WTC11 (cell line): ENCODE data around the gene PDZD7. TPM values are rescaled to one million over a fixed set of nuclear protein-coding genes. Genes with fewer than 3 reads are reported as not detected.
A peak's percentile ranks its signal among the peaks of the same experiment; 100 is the strongest.

Experiments used
- ATAC-seq: fragments of 200-7000 bp; cut with Tn5 transposase; 2 replicates; pipeline ENCODE4 v1.10.0; 2021; ENCODE audit warnings: mild to moderate bottlenecking, moderate library complexity
- CTCF ChIA-PET: fragments of 300-600 bp; sonication (Branson Sonifier 250); formaldehyde crosslinking; loops from one replicate; lab custom pipeline; 2021; ENCODE audit warnings: antibody characterized with exemption; lab: Charles Lee
- POLR2A ChIA-PET: fragments of 350-600 bp; sonication (Branson Sonifier 250); formaldehyde crosslinking; loops from one replicate; lab custom pipeline; 2021; ENCODE audit warnings: antibody characterized with exemption; lab: Charles Lee
- DNase-seq: peaks from one replicate; pipeline ENCODE4 v3.0.0; 2021; ENCODE audit warnings: low spot score
- H3K27ac Mint-ChIP-seq: 2 replicates; pipeline ENCODE4 v1.8.0; 2021; ENCODE audit warnings: mixed read lengths
- H3K27me3 Mint-ChIP-seq: 2 replicates; pipeline ENCODE4 v1.8.0; 2021; ENCODE audit warnings: low read depth, mild to moderate bottlenecking, moderate library complexity, mixed read lengths
- H3K36me3 Mint-ChIP-seq: 2 replicates; pipeline ENCODE4 v1.8.0; 2021; ENCODE audit warnings: mixed read lengths
- H3K4me1 Mint-ChIP-seq: 2 replicates; pipeline ENCODE4 v1.8.0; 2022; ENCODE audit warnings: mixed read lengths
- H3K4me3 Mint-ChIP-seq: 2 replicates; pipeline ENCODE4 v1.8.0; 2021; ENCODE audit warnings: mild to moderate bottlenecking, moderate library complexity, mixed read lengths
- H3K9me3 Mint-ChIP-seq: 2 replicates; pipeline ENCODE4 v1.8.0; 2021; ENCODE audit warnings: mixed read lengths
- E2F4 ChIP-seq: sonication (generic); formaldehyde crosslinking; IDR thresholded peaks from 2 replicates; pipeline ENCODE4 v1.8.1; 2022; ENCODE audit warnings: low read depth, mild to moderate bottlenecking, moderate library complexity, missing genetic modification reagents, borderline replicate concordance
- ELF4 ChIP-seq: sonication (generic); formaldehyde crosslinking; IDR thresholded peaks from 2 replicates; pipeline ENCODE4 v1.8.1; 2022; ENCODE audit warnings: low read depth, mild to moderate bottlenecking, moderate library complexity, missing genetic modification reagents
- ESRRA ChIP-seq: sonication (generic); formaldehyde crosslinking; IDR thresholded peaks from 2 replicates; pipeline ENCODE4 v1.8.1; 2022; ENCODE audit warnings: mild to moderate bottlenecking, missing genetic modification reagents, borderline replicate concordance
- FOXP1 ChIP-seq: sonication (generic); formaldehyde crosslinking; IDR thresholded peaks from 2 replicates; pipeline ENCODE4 v1.8.0; 2022; ENCODE audit warnings: missing genetic modification reagents, mild to moderate bottlenecking, moderate library complexity, borderline replicate concordance
- IRF2 ChIP-seq: sonication (generic); formaldehyde crosslinking; IDR thresholded peaks from 2 replicates; pipeline ENCODE4 v1.8.0; 2022; ENCODE audit warnings: low read depth, missing genetic modification reagents, borderline replicate concordance
- JAZF1 ChIP-seq: fragments of 250-450 bp; sonication (Bioruptor Pico); IDR thresholded peaks from 2 replicates; pipeline ENCODE4 v1.9.0; 2021; ENCODE audit warnings: moderate library complexity, mild to moderate bottlenecking, inconsistent platforms
- MXD4 ChIP-seq: fragments of 250-450 bp; sonication (Bioruptor Pico); IDR thresholded peaks from 2 replicates; pipeline ENCODE4 v1.8.0; 2021; ENCODE audit warnings: mild to moderate bottlenecking, moderate library complexity, borderline replicate concordance
- MYBL2 ChIP-seq: sonication (generic); formaldehyde crosslinking; IDR thresholded peaks from 2 replicates; pipeline ENCODE4 v1.8.1; 2023; ENCODE audit warnings: mild to moderate bottlenecking, moderate library complexity, missing genetic modification reagents
- NR2C2 ChIP-seq: sonication (generic); formaldehyde crosslinking; IDR thresholded peaks from 2 replicates; pipeline ENCODE4 v1.8.0; 2022; ENCODE audit warnings: mild to moderate bottlenecking, missing genetic modification reagents
- NR3C1 ChIP-seq: sonication (generic); formaldehyde crosslinking; conservative IDR thresholded peaks from 2 replicates; pipeline ENCODE4 v1.8.1; 2023; ENCODE audit warnings: low read depth, mild to moderate bottlenecking, missing genetic modification reagents
- OVOL2 ChIP-seq: fragments of 250-450 bp; sonication (Bioruptor Pico); IDR thresholded peaks from 2 replicates; pipeline ENCODE4 v1.9.0; 2021; ENCODE audit warnings: mild to moderate bottlenecking, borderline replicate concordance
- SOX15 ChIP-seq: fragments of 250-450 bp; sonication (Bioruptor Pico); IDR thresholded peaks from 2 replicates; pipeline ENCODE4 v1.9.0; 2021; ENCODE audit warnings: mild to moderate bottlenecking
- TP53 ChIP-seq: sonication (generic); formaldehyde crosslinking; IDR thresholded peaks from 2 replicates; pipeline ENCODE4 v1.8.1; 2023; ENCODE audit warnings: mild to moderate bottlenecking, missing genetic modification reagents
- ZNF317 ChIP-seq: sonication (generic); formaldehyde crosslinking; IDR thresholded peaks from 2 replicates; pipeline ENCODE4 v1.8.1; 2023; ENCODE audit warnings: low read depth, mild to moderate bottlenecking, moderate library complexity, missing genetic modification reagents, borderline replicate concordance
- ZNF396 ChIP-seq: fragments of 250-450 bp; sonication (Bioruptor Pico); IDR thresholded peaks from 2 replicates; pipeline ENCODE4 v1.8.0; 2021; ENCODE audit warnings: mild to moderate bottlenecking, moderate library complexity, borderline replicate concordance
- total RNA-seq: library from RNA; stranded (reverse); gene quantifications from 3 replicates; pipeline ENCODE4 v1.2.3, GENCODE V29; 2021
- TF ChIP-seq, protein P1 (sequence below): sonication (generic); formaldehyde crosslinking; IDR thresholded peaks from 2 replicates; pipeline ENCODE4 v1.8.0; 2023; ENCODE audit warnings: mild to moderate bottlenecking, missing genetic modification reagents
- TF ChIP-seq, protein P2 (sequence below): sonication (generic); formaldehyde crosslinking; IDR thresholded peaks from 2 replicates; pipeline ENCODE4 v1.8.0; 2022; ENCODE audit warnings: mild to moderate bottlenecking, missing genetic modification reagents
- TF ChIP-seq, protein P3 (sequence below): sonication (generic); formaldehyde crosslinking; IDR thresholded peaks from 2 replicates; pipeline ENCODE4 v1.8.1; 2022; ENCODE audit warnings: mild to moderate bottlenecking, missing genetic modification reagents, moderate library complexity, borderline replicate concordance
- TF ChIP-seq, protein P4 (sequence below): fragments of 250-450 bp; sonication (Bioruptor Pico); IDR thresholded peaks from 2 replicates; pipeline ENCODE4 v1.9.0; 2021; ENCODE audit warnings: mild to moderate bottlenecking, borderline replicate concordance

Gene PDZD7
- total RNA-seq, 1 experiment from 2014 or later = 2.6 TPM

DNA sequence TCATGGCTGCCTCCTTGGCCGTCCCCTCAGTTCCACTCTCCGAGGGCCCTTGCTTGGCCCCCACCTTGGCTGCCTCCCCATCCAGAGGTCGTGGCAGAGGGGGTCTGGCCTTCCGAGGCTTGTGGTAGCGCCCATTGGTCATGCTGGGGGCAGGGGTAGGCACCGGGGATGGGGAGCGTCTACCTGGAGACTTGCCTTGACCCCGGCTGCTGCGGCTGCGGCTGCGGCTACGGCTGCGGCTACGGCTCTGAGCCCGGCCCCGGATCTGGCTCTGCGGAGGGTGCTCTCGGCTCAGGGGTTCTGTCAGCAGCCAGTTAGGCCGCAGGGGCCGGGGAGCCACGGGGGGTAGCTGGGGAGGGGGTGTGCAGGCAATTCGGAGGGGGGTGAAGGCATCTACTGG lies 20.6 kb downstream of the PDZD7 start:
- H3K27me3 Mint-ChIP-seq = peaks cover 13% of the 10 kb centered on the region
- H3K4me1 Mint-ChIP-seq = peaks cover 27% of the 10 kb centered on the region
- no peak for TF ChIP-seq ELF4 (CRISPR knock-in tag)
- no peak for TF ChIP-seq TP53
- TF ChIP-seq ZNF396 (CRISPR knock-in tag) = no peak
- TF ChIP-seq, protein P1, sequence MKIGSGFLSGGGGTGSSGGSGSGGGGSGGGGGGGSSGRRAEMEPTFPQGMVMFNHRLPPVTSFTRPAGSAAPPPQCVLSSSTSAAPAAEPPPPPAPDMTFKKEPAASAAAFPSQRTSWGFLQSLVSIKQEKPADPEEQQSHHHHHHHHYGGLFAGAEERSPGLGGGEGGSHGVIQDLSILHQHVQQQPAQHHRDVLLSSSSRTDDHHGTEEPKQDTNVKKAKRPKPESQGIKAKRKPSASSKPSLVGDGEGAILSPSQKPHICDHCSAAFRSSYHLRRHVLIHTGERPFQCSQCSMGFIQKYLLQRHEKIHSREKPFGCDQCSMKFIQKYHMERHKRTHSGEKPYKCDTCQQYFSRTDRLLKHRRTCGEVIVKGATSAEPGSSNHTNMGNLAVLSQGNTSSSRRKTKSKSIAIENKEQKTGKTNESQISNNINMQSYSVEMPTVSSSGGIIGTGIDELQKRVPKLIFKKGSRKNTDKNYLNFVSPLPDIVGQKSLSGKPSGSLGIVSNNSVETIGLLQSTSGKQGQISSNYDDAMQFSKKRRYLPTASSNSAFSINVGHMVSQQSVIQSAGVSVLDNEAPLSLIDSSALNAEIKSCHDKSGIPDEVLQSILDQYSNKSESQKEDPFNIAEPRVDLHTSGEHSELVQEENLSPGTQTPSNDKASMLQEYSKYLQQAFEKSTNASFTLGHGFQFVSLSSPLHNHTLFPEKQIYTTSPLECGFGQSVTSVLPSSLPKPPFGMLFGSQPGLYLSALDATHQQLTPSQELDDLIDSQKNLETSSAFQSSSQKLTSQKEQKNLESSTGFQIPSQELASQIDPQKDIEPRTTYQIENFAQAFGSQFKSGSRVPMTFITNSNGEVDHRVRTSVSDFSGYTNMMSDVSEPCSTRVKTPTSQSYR = no peak
- TF ChIP-seq, protein P2, sequence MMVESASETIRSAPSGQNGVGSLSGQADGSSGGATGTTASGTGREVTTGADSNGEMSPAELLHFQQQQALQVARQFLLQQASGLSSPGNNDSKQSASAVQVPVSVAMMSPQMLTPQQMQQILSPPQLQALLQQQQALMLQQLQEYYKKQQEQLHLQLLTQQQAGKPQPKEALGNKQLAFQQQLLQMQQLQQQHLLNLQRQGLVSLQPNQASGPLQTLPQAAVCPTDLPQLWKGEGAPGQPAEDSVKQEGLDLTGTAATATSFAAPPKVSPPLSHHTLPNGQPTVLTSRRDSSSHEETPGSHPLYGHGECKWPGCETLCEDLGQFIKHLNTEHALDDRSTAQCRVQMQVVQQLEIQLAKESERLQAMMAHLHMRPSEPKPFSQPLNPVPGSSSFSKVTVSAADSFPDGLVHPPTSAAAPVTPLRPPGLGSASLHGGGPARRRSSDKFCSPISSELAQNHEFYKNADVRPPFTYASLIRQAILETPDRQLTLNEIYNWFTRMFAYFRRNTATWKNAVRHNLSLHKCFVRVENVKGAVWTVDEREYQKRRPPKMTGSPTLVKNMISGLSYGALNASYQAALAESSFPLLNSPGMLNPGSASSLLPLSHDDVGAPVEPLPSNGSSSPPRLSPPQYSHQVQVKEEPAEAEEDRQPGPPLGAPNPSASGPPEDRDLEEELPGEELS (CRISPR knock-in tag) = no peak
- TF ChIP-seq ESRRA (CRISPR knock-in tag) = no peak
- TF ChIP-seq, protein P3, sequence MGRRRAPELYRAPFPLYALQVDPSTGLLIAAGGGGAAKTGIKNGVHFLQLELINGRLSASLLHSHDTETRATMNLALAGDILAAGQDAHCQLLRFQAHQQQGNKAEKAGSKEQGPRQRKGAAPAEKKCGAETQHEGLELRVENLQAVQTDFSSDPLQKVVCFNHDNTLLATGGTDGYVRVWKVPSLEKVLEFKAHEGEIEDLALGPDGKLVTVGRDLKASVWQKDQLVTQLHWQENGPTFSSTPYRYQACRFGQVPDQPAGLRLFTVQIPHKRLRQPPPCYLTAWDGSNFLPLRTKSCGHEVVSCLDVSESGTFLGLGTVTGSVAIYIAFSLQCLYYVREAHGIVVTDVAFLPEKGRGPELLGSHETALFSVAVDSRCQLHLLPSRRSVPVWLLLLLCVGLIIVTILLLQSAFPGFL (CRISPR knock-in tag) = no peak
- TF ChIP-seq FOXP1 (CRISPR knock-in tag) = no peak
- no peak for TF ChIP-seq SOX15 (CRISPR knock-in tag)
- TF ChIP-seq MYBL2 (CRISPR knock-in tag) = no peak
- TF ChIP-seq ZNF317 = no peak
- TF ChIP-seq NR3C1 (CRISPR knock-in tag) = no peak
- no peak for TF ChIP-seq NR2C2 (CRISPR knock-in tag)
- no peak for TF ChIP-seq OVOL2
- TF ChIP-seq, protein P4, sequence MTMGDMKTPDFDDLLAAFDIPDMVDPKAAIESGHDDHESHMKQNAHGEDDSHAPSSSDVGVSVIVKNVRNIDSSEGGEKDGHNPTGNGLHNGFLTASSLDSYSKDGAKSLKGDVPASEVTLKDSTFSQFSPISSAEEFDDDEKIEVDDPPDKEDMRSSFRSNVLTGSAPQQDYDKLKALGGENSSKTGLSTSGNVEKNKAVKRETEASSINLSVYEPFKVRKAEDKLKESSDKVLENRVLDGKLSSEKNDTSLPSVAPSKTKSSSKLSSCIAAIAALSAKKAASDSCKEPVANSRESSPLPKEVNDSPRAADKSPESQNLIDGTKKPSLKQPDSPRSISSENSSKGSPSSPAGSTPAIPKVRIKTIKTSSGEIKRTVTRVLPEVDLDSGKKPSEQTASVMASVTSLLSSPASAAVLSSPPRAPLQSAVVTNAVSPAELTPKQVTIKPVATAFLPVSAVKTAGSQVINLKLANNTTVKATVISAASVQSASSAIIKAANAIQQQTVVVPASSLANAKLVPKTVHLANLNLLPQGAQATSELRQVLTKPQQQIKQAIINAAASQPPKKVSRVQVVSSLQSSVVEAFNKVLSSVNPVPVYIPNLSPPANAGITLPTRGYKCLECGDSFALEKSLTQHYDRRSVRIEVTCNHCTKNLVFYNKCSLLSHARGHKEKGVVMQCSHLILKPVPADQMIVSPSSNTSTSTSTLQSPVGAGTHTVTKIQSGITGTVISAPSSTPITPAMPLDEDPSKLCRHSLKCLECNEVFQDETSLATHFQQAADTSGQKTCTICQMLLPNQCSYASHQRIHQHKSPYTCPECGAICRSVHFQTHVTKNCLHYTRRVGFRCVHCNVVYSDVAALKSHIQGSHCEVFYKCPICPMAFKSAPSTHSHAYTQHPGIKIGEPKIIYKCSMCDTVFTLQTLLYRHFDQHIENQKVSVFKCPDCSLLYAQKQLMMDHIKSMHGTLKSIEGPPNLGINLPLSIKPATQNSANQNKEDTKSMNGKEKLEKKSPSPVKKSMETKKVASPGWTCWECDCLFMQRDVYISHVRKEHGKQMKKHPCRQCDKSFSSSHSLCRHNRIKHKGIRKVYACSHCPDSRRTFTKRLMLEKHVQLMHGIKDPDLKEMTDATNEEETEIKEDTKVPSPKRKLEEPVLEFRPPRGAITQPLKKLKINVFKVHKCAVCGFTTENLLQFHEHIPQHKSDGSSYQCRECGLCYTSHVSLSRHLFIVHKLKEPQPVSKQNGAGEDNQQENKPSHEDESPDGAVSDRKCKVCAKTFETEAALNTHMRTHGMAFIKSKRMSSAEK (CRISPR knock-in tag) = no peak
- TF ChIP-seq MXD4 (CRISPR knock-in tag) = no peak
- TF ChIP-seq E2F4 (CRISPR knock-in tag) = no peak
- TF ChIP-seq JAZF1 (CRISPR knock-in tag) = no peak
- TF ChIP-seq IRF2 (CRISPR knock-in tag) = no peak
- ChIA-PET CTCF (interaction anchor here (0.6 to 7.2 kb wide), 10 partner anchors 8 to 570 kb away, joined by 3 to 273 read pairs (median 14); partner anchors contain the start of genes LZTS2, PDZD7 and SFXN3), POLR2A (interaction anchor here (0.6 kb wide), 1 partner anchor 31 kb away, joined by 4 read pairs; no protein-coding TSS in a partner anchor)
- H3K36me3 Mint-ChIP-seq = peaks cover 6% of the 10 kb centered on the region
- ATAC-seq = no peak
- H3K4me3 Mint-ChIP-seq = no peak overlapping the region
- H3K27ac Mint-ChIP-seq = 0 out of 2 replicates have a peak overlapping the region, but pooled peaks have one; percentile 36
- no peak for DNase-seq
- no peaks in the 10 kb centered on the region for H3K9me3 Mint-ChIP-seq
